Measurements from ENCODE around the gene INSC. TPM values are rescaled to one million over a fixed set of nuclear protein-coding genes. Genes with fewer than 3 reads are reported as not detected.

Gene INSC
- total RNA-seq, 1 experiment from 2014 or later = not detected

DNA sequence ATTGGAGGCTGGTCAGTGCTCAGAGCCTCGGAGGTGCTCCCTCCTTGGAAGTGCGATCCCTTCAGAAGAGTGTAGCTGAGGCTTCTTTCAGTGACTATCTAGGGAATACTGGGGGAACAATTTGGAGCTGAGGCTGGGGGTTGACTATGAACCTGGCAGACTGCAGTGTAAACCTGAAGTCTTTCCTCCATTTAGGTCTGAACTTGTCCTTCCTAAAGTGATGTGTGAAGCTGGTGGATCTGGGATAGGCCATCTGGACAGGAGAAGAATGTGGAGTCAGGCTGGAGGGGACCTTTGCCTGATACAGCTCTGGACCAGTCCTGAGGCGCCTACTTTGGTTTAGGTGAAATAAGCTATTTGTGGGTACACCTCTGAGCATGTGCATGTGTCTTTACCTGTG is 3.5 kb upstream of the INSC start:
- CTCF ChIA-PET = no interaction called here
- Mint-ChIP-seq H3K36me3 (ENCODE audit: insufficient read depth, unreplicated experiment) (no peaks in the 10 kb centered on the region), H3K4me3 (ENCODE audit: low read depth, unreplicated experiment) (no peak overlapping the region), H3K27me3 (ENCODE audit: unreplicated experiment) (peaks cover 39% of the 10 kb centered on the region), H3K9me3 (ENCODE audit: low read depth, unreplicated experiment) (no peaks in the 10 kb centered on the region), H3K4me1 (ENCODE audit: low read depth, unreplicated experiment) (peaks cover 10% of the 10 kb centered on the region), H3K27ac (ENCODE audit: unreplicated experiment) (no peak overlapping the region)
- TF ChIP-seq, protein P1, sequence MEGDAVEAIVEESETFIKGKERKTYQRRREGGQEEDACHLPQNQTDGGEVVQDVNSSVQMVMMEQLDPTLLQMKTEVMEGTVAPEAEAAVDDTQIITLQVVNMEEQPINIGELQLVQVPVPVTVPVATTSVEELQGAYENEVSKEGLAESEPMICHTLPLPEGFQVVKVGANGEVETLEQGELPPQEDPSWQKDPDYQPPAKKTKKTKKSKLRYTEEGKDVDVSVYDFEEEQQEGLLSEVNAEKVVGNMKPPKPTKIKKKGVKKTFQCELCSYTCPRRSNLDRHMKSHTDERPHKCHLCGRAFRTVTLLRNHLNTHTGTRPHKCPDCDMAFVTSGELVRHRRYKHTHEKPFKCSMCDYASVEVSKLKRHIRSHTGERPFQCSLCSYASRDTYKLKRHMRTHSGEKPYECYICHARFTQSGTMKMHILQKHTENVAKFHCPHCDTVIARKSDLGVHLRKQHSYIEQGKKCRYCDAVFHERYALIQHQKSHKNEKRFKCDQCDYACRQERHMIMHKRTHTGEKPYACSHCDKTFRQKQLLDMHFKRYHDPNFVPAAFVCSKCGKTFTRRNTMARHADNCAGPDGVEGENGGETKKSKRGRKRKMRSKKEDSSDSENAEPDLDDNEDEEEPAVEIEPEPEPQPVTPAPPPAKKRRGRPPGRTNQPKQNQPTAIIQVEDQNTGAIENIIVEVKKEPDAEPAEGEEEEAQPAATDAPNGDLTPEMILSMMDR (IDR thresholded peaks at IDR 0.05; ENCODE audit: unreplicated experiment) = no peak
- DNase-seq = no peak
- no TSS peak for BruUV-seq (replicated peaks)
- intact Hi-C loops (cut with micrococcal nuclease; ENCODE audit: unreplicated experiment) = no loop called here

DNA sequence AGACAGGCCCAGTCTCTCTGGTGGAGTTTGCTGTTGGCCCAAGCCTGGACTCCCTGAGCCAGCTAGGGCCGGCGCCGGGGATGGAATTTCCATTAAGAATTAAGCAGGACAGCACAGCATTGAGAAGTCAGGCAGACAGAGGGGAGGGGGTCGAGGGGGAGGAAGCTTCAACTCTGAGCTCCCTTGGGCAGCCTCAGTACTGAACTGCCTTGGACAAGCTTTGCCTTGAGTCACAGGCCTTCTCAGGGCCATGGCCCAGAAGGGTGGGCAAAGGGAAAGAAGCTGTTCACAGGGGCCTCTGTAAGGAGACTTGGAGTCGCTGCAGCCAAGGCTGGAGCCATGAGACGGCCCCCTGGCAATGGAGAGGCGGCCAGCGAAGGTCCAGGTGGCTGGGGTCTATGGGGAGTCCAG is 2.6 kb upstream of the INSC start:
- peaks cover 48% of the 10 kb centered on the region for H3K27me3 Mint-ChIP-seq (ENCODE audit: unreplicated experiment)
- intact Hi-C loops (cut with micrococcal nuclease; ENCODE audit: unreplicated experiment) = no loop called here
- no peak for DNase-seq

GRCh38 chr11:15113381-15113780 is 1.3 kb upstream of the INSC start:
- no TSS peak for BruUV-seq (replicated peaks)
- intact Hi-C loops (cut with micrococcal nuclease; ENCODE audit: unreplicated experiment) = no loop called here
- no peak for DNase-seq
- H3K27me3 Mint-ChIP-seq (ENCODE audit: unreplicated experiment) = peaks cover 51% of the 10 kb centered on the region
- H3K9me3 Mint-ChIP-seq (ENCODE audit: low read depth, unreplicated experiment) = no peaks in the 10 kb centered on the region
- no peak overlapping the region for H3K4me3 Mint-ChIP-seq (ENCODE audit: low read depth, unreplicated experiment)
- no peaks in the 10 kb centered on the region for H3K4me1 Mint-ChIP-seq (ENCODE audit: low read depth, unreplicated experiment)
- no peak overlapping the region for H3K27ac Mint-ChIP-seq (ENCODE audit: unreplicated experiment)
- no peaks in the 10 kb centered on the region for H3K36me3 Mint-ChIP-seq (ENCODE audit: insufficient read depth, unreplicated experiment)
- TF ChIP-seq, protein P1 (IDR thresholded peaks at IDR 0.05; ENCODE audit: unreplicated experiment) = no peak
- CTCF ChIA-PET = interaction anchor here (0.6 to 1.1 kb wide), 3 partner anchors 9 to 1038 kb away, joined by 3 to 6 read pairs (median 3); no protein-coding TSS in a partner anchor

More for the DNA sequence above, 2.6 kb upstream of the INSC start:
- CTCF ChIA-PET = no interaction called here
- Mint-ChIP-seq H3K9me3 (ENCODE audit: low read depth, unreplicated experiment) (no peaks in the 10 kb centered on the region), H3K36me3 (ENCODE audit: insufficient read depth, unreplicated experiment) (no peaks in the 10 kb centered on the region), H3K4me1 (ENCODE audit: low read depth, unreplicated experiment) (peaks cover 1% of the 10 kb centered on the region), H3K4me3 (ENCODE audit: low read depth, unreplicated experiment) (no peak overlapping the region), H3K27ac (ENCODE audit: unreplicated experiment) (no peak overlapping the region)
- TF ChIP-seq, protein P1 (IDR thresholded peaks at IDR 0.05; ENCODE audit: unreplicated experiment) = no peak
- BruUV-seq (replicated peaks) = no TSS peak

GRCh38 chr11:15115686-15116085 is 963 bp downstream of the INSC start:
- H3K36me3 Mint-ChIP-seq (ENCODE audit: insufficient read depth, unreplicated experiment) = no peaks in the 10 kb centered on the region
- H3K9me3 Mint-ChIP-seq (ENCODE audit: low read depth, unreplicated experiment) = no peaks in the 10 kb centered on the region
- H3K27me3 Mint-ChIP-seq (ENCODE audit: unreplicated experiment) = peaks cover 51% of the 10 kb centered on the region

More at GRCh38 chr11:15115686-15116085, 963 bp downstream of the INSC start:
- no peaks in the 10 kb centered on the region for H3K4me1 Mint-ChIP-seq (ENCODE audit: low read depth, unreplicated experiment)
- intact Hi-C loops (cut with micrococcal nuclease; ENCODE audit: unreplicated experiment) = no loop called here
- no peak overlapping the region for H3K4me3 Mint-ChIP-seq (ENCODE audit: low read depth, unreplicated experiment)
- CTCF ChIA-PET = no interaction called here
- DNase-seq = no peak
- no peak overlapping the region for H3K27ac Mint-ChIP-seq (ENCODE audit: unreplicated experiment)
- TF ChIP-seq, protein P1 (IDR thresholded peaks at IDR 0.05; ENCODE audit: unreplicated experiment) = no peak
- no TSS peak for BruUV-seq (replicated peaks)
